ENCODE results near the gene COL3A1.

- TF ChIP-seq TAF1 (IDR thresholded peaks at IDR 0.05; ENCODE audit: borderline replicate concordance, insufficient read depth, low read length), result no peak
- TF ChIP-seq SIN3A (IDR thresholded peaks at IDR 0.05; ENCODE audit: borderline replicate concordance, insufficient read depth, low read length), result no peak
Measured at GRCh38 chr2:188973641-188974040, 532 bp upstream of the COL3A1 start.
